GM19351 (cell line): ENCODE results near the gene POU6F1.
A peak's percentile ranks its signal among the peaks of the same experiment; 100 is the strongest.

ENCODE experiments used
- ATAC-seq: cut with Tn5 transposase; IDR thresholded peaks from one replicate; pipeline ENCODE4 v1.9.1; 2021; ENCODE audit warnings: mild to moderate bottlenecking, moderate library complexity; ENCODE audit not compliant: unreplicated experiment

The POU6F1 gene

GRCh38 chr12:51171884-51172514 is 45.9 kb downstream of the POU6F1 start:
- ATAC-seq = peak; percentile 2

DNA sequence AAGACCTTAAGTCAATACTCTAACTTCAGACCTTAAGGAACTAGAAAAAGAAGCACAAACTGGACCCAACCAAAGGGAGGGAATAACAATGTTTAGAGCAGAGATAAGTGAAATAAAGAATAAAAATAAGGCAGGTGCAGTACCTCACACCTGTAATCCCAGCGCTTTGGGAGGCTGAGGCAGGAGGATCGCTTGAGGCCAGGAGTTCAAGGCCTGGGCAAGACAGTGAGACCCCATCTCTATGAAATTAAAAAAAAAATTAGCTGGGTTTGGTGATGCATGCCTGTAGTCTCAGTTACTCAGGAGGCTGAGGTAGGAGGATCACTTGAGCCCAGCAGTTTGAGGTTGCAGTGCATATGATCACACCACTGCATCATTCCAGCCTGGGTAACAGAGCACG is 54.1 kb downstream of the POU6F1 start:
- no peak for ATAC-seq

DNA sequence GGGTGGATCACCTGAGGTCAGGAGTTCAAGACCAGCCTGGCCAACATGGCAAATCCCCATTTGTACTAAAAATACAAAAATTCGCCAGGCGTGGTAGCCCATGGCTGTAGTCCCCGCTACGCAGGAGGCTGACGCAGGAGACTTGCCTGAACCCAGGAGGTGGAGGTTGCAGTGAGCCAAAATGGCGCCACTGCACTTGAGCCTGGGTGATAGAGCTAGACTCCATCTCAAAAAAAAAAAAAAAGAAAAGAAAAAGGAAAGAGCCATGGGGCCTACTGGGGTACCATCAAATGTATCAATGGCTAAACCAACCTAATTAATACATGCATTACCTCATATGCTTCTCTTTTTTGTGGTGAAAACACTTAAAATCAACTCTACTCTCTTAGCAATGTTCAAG is 55.6 kb downstream of the POU6F1 start:
- ATAC-seq = no peak

DNA sequence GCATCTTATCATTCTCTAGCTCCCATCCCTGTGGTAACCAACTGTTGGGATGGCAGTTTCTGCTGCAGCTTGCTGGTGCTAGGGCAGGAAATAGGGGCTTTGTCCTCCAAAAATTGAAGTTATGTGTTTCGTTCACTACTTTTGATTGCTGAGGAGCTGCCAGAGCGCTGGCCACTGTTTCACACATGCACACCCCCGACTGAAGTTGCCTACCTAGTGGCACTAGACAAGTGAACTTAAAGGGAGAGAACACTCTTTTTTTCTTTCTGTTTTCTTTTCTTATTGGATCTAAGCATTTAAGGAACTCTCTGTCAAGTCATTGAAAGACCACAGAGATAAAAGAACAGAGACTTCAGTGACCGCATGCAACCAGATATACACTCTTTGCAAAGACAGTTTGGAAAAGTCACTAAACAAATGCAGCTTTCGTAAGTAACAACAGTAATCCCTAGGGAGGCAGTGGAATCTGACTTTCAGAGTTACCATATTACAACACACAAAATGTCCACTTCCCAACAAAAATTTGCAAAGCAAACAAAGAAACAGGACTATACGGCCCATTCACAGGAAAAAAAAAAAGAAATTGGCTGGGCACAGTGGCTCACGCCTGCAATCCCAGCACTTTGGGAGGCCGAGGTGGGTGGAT is 56.9 kb downstream of the POU6F1 start:
- ATAC-seq = no peak

GRCh38 chr12:51156245-51156765 is 61.6 kb downstream of the POU6F1 start:
- ATAC-seq = no peak

DNA sequence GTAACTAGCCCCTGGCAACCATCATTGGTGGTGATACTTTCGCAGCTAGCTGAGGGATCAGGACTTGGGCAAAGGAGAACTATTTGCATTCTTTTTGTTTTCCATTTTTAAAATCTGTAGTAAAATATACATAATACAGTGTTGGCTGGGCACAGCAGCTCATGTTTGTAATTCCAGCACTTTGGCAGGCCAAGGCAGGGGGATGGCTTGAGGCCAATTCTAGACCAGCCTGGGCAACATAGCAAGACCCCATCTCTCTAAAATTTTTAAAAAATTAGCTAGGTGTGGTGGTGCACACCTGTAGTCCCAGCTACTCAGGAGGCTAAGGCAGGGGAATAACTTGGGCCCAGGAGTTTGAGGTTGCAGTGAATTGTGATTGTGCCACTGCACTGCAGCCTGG is 64.9 kb downstream of the POU6F1 start:
- no peak for ATAC-seq

- no peak for ATAC-seq
Observed at GRCh38 chr12:51150777-51151176, 67.1 kb downstream of the POU6F1 start.

GRCh38 chr12:51147309-51147708 is 70.6 kb downstream of the POU6F1 start:
- no peak for ATAC-seq

DNA sequence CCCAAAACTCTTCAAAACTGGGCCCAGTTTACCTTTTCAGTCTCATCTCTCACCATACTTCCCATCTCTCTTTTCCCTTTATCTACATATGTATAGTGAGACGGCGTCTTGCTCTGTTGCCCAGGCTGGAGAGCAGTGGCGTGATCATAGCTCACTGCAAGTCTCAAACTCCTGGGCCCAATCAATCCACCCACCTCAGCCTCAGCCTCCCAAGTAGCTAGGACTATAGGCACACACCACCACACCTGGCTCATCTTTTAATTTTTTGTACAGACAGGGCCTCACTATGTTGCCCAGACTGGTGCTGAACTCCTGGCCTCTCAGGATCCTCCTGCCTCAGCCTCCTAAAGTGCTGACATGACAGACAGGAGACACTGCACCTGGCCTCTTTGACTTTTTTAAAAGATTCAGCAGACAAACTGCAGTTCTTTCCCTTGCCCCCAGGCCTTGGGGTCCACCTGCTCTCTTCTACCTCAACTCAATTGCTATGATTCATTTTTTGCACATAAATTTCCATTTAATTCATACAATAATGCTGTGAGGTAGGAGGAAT is 78.5 kb downstream of the POU6F1 start:
- no peak for ATAC-seq
